ENCODE data around the gene PTGS2.

The PTGS2 gene

DNA sequence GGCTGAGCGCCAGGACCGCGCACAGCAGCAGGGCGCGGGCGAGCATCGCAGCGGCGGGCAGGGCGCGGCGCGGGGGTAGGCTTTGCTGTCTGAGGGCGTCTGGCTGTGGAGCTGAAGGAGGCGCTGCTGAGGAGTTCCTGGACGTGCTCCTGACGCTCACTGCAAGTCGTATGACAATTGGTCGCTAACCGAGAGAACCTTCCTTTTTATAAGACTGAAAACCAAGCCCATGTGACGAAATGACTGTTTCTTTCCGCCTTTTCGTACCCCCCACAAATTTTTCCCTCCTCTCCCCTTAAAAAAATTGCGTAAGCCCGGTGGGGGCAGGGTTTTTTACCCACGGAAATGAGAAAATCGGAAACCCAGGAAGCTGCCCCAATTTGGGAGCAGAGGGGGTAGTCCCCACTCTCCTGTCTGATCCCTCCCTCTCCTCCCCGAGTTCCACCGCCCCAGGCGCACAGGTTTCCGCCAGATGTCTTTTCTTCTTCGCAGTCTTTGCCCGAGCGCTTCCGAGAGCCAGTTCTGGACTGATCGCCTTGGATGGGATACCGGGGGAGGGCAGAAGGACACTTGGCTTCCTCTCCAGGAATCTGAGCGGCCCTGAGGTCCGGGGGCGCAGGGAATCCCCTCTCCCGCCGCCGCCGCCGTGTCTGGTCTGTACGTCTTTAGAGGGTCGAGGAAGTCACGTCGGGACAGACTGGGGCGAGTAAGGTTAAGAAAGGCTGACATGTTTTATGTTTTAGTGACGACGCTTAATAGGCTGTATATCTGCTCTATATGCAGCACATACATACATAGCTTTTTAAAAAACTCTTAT, at the start of gene PTGS2:
Gene PTGS2, minus strand, starts transcription at position 179 of the 817 bp plus-strand sequence. Its CDS starts 133 bp downstream, at position 46.
- TF ChIP-seq, protein P1, sequence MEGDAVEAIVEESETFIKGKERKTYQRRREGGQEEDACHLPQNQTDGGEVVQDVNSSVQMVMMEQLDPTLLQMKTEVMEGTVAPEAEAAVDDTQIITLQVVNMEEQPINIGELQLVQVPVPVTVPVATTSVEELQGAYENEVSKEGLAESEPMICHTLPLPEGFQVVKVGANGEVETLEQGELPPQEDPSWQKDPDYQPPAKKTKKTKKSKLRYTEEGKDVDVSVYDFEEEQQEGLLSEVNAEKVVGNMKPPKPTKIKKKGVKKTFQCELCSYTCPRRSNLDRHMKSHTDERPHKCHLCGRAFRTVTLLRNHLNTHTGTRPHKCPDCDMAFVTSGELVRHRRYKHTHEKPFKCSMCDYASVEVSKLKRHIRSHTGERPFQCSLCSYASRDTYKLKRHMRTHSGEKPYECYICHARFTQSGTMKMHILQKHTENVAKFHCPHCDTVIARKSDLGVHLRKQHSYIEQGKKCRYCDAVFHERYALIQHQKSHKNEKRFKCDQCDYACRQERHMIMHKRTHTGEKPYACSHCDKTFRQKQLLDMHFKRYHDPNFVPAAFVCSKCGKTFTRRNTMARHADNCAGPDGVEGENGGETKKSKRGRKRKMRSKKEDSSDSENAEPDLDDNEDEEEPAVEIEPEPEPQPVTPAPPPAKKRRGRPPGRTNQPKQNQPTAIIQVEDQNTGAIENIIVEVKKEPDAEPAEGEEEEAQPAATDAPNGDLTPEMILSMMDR (IDR thresholded peaks at IDR 0.05): no peak

DNA sequence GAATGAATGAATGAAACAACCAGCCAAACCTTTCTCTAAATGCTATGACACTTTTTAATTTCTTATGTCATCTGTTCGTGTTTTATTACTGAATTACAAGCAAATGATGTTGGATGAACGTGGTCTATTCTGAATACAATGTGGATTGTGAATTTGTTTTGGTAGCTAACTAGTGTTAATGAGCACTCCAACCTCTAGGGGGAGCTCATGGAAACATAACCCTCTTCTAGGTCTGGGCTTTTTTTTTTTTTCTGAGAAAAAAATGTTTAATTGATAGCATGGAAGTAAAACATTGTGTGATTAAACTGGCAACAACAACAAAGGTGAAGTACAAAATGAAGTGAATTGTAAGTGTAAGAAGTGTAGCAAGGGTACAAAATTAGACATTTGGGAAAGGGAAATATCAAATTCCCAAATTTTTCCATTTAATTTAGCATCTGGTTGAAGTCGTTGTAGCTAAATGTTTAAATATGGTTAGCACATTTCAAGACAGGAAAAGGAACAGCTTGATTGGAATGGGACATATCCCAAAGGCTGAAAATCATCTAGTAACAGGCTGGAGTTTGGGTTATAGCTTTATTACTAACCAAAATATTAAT, 42.6 kb upstream of the PTGS2 start:
- TF ChIP-seq, protein P1 (IDR thresholded peaks at IDR 0.05): peak; percentile 84

DNA sequence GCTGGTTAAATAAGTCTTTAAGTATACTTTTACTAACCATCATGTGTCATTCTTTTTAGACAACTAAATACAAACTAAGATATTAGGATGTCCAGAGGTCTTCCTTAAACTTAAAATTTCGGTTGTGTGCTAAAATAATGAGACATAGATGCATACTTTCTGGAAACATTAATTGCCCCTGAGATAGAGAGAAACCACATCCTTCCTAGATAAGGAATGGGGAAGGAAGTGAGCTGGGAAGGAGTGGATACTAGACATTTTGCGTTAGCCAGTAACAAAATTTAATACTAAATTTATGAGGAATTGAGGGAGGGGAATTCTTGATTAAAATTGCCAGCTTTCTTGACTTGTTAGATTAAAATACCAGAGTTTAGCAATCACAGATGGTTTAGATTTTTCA, 37.1 kb upstream of the PTGS2 start:
- TF ChIP-seq, protein P1 (IDR thresholded peaks at IDR 0.05): no peak

DNA sequence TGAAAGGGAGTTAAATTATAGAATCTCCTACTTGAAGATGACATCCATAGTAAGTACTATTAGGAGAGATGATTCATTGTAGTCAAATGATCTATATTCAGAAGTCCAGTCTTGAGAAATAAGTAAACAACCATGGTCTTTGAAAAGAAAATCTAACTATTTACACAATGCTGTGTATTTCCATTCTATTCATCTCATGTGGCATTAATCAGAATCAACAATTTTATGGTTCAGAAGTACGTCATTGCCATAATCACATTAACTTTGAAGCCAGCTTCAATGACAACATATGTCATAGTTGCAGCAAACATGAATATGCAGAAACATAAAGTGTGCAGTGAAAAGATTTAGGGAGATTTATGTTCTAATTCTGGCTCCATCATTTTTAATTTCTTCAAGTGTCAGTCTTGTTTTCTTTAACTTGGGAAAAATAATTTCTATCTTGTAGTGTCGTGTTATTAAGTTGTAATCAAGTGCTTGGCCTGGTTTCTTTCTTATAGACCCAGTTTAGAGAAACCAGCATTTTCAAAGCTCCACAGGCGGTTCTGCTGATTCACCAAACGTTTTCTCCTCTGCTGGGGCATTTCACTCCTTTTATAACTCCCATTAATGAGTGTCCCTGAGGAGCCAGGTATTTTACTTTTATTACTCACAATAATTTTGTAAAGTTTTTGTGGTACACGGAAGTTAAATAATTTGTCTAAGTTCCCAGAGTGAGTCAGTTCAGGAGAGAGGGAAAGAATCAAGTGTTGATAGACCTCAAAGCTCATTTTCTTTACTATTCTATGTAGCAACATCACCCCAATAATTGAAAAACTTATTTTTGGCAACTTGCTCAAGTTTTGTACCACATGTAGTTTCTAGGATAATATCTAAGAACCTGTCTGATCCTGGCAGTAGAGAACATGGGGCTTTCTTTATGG, 35.9 kb upstream of the PTGS2 start:
- TF ChIP-seq, protein P1 (IDR thresholded peaks at IDR 0.05): no peak

DNA sequence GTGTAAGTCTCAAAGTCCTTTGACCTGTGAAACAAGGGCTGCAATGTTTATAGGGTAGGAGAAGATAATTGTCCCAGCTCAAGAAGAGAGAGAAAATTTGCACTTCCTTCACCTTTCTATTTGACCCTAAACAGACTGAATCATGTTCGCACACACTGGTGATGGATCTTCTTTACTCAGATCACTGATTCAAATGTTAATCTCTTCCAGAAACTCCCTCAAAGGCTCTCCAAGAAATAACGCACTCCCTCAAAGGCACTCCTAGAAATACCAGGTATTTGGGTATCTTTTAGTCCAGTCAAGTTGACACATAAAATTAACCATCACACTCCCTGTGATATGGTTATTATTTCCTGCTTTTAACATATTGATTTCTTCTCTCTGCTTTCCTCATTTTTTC, 30.5 kb upstream of the PTGS2 start:
- TF ChIP-seq, protein P1 (IDR thresholded peaks at IDR 0.05): no peak

DNA sequence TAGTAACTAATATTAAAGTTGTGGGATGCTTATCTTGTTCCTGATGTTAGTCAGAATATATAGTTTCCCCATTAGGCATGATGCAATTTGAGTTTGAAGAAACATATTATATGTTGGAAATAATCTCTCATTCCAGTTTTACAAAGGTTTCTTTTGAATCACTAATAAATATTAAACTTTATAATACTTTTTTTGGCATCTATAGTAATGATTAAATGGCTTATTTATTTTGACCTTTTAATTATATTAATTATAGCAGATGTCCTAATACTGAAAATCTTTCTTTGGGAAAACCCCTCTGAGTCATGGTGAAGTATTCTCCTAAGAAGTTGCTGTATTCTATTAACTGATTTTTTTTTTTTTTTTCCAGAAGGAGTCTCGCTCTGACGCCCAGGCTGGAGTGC, 28.5 kb upstream of the PTGS2 start:
- TF ChIP-seq, protein P1 (IDR thresholded peaks at IDR 0.05): no peak

DNA sequence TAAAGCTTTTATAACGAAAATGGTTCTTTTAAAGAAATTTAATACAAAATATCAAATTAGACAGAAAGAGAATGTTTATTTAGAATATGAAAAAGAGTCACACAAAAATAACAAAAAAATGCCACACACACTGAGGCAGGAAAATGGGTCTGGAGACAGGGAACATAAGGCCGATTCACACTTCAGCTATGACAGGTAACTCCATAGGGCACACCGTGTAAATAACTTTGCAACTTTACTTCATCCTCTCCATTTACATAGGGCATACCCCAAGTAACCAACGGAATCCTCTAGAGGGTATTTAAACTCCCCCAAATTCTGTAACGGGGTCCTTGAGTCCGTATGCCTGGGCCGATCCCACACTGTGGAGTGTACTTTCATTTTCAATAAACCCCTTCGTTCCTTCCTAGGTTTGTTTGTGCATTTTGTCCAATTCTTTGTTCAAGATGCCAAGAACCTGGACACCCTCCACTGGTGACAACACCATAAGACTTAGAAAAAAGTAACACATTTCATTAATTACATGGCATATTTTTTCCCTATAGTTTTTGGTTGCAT, 23.1 kb upstream of the PTGS2 start:
- TF ChIP-seq, protein P1 (IDR thresholded peaks at IDR 0.05): no peak
